Activated CD4-positive, alpha-beta T cell treated with anti-CD3 and anti-CD28 coated beads for 4 hours (primary cell): ENCODE data around the gene SMCR8.
A peak's percentile ranks its signal among the peaks of the same experiment; 100 is the strongest.
"Not testable (repeated sequence)": the region's sequence is repeated elsewhere in the genome, so short reads cannot be mapped to it uniquely, and the experiment has no call there.

Source experiments
- DNase-seq, 2 donors: peaks; one replicate each; pipeline ENCODE4 v3.0.0-alpha.2; 2020

Gene SMCR8

DNA sequence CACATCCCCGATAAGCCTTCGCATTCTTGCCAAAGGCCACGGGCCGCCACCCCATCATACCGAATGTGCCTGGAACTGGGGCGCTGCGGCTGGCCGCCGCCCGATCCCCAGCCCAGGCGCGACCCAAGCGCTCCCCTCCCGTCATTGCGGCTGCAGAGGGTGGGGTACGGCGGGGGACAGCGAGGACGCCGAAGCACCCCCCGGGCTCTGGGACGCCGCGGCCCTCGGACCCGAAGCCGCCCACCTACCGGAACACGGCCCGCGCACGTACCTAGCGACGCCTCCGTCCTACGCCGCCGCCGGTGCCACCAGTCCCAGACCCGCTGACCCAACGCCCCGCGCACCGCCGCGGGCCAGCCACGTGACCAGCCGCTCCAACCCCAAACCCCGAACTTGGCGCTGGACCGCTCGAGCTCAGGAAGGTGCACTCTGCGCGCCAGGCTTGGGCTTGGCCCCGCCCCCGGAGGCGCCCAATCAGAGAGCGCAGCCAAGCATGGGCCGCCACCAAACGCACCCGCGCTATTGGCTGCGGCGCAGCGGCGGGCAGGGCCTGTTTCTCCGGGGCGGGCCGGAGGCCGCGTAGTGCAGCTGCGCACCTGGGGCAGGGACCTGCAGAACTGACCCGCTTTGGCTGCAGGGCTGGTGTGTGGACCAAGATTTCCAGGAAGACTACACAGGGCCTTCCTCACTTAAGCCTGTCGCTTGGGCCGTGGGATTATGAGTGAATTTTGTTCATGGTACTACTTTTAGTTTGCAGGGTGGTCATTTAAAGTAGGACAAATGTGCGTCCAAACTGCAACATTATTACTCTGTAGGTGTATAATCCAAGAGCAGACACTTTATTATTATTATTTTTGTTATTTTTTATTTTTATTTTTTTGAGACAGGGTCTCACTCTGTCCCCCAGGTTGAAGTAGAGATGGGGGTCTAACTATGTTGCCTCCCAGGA, 48.3 kb downstream of the SMCR8 start, which contains the start of gene SHMT1:
SHMT1 (minus strand) TSS at position 450 of the 949 bp plus-strand sequence. CDS start 7,569 bp downstream, outside the sequence.
- peak; percentile 85 for DNase-seq

- no peak for DNase-seq
Observed at GRCh38 chr17:18364166-18364565, 49.1 kb downstream of the SMCR8 start.

GRCh38 chr17:18368946-18369345, 53.9 kb downstream of the SMCR8 start:
- DNase-seq, result no peak

DNA sequence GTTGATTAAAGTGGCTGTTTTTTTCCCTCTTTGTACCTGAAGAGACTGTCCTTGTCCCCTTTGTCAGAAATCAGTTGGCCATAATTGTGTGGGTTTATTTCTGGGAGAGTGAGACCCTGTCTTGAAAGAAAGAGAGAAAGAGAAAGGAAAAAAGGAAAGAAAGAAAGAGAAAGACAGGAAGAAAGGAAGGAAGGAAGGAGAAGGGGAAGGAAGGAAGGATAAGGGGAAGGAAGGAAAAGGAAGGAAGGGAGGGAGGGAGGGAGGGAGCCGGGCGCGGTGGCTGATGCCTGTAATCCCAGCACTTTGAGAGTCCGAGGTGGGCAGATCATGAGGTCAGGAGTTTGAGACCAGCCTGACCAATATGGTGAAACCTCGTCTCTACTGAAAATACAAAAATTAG, 55.7 kb downstream of the SMCR8 start:
- DNase-seq, result no peak

DNA sequence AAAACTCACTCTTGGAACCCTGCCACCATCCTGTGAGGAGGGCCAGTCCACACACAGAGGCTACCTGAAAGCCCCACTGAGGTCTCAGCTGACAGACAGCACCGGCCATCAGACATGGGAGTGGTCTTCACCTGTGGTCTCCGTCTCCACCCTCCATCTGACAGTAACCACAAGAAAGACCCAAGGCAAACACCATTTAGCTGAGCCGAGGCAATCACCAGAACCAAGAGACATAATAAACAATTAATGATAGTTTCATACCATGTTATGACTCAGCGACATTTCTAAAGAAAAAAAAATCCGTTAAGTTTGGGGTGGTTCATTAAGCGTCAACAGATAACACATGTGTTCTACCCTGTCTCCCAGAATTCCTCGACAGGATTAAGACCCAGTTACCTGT, 56.4 kb downstream of the SMCR8 start:
- no peak for DNase-seq

GRCh38 chr17:18373181-18373580, 58.1 kb downstream of the SMCR8 start:
- not testable (repeated sequence) for DNase-seq

DNA sequence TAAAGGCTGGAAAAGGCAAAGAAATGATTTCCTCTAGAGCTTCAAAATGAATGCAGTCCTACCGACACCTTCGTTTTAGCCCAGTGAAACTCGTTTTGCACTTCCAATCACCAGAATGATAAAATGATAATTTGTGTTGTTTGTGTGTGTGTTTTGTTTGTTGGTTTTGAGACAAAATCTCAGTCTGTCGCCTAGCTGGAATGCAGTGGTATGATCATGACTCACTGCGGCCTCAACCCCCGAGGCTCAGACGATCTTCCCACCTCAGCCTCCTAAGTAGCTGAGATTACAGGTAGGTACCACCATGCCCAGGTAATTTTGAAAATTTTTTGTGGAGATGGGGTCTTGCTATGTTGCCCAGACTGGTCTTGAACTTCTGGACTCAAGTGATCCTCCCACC, 59.1 kb downstream of the SMCR8 start:
- no peak for DNase-seq
